Esophagus (tissue), 2 donors: Measurements from ENCODE around the gene TP53AIP1. TPM values are rescaled to one million over a fixed set of nuclear protein-coding genes. Genes with fewer than 3 reads are reported as not detected.

Experiments
- H3K27ac ChIP-seq, 2 donors: one replicate each; pipeline ENCODE4 v1.5.1; 2013; ENCODE audit warnings: low read depth in 2 of 2, mild to moderate bottlenecking in 2 of 2, inconsistent platforms in 1 of 2, low read length in 1 of 2, moderate library complexity in 1 of 2
- H3K27me3 ChIP-seq, 2 donors: one replicate each; pipeline ENCODE4 v1.6.1; 2013; ENCODE audit warnings: low read length in 2 of 2, control low read depth in 1 of 2, mild to moderate bottlenecking in 1 of 2; ENCODE audit not compliant: insufficient read depth in 2 of 2, control insufficient read depth in 1 of 2
- H3K36me3 ChIP-seq, 2 donors: one replicate each; pipeline ENCODE4 v1.6.1; 2013; ENCODE audit warnings: low read length in 1 of 2; ENCODE audit not compliant: control insufficient read depth in 2 of 2, insufficient read depth in 2 of 2
- H3K4me1 ChIP-seq, 2 donors: one replicate each; pipeline ENCODE4 v1.6.1; 2013; ENCODE audit warnings: low read length in 1 of 2; ENCODE audit not compliant: control insufficient read depth in 2 of 2, insufficient read depth in 2 of 2
- H3K4me3 ChIP-seq, 2 donors: one replicate each; pipeline ENCODE4 v1.5.1; 2013; ENCODE audit warnings: low read length in 2 of 2, mild to moderate bottlenecking in 2 of 2, low read depth in 1 of 2, moderate library complexity in 1 of 2
- H3K9me3 ChIP-seq, 2 donors: one replicate each; pipeline ENCODE4 v1.6.1; 2013; ENCODE audit warnings: mild to moderate bottlenecking in 2 of 2, low read depth in 1 of 2, low read length in 1 of 2, moderate library complexity in 1 of 2; ENCODE audit not compliant: control insufficient read depth in 2 of 2, insufficient read depth in 1 of 2
- WGBS, 2 donors: extraction: QIAGEN DNeasy Blood & Tissue Kit; methylation state at CpG; one replicate each; pipeline ENCODE4 v1.1.7; 2013; 5-methylcytosine and 5-hydroxymethylcytosine counted together
- polyA plus RNA-seq, 2 donors: library from polyadenylated mRNA; stranded (reverse); fragments of 200-250 nt; gene quantifications; one replicate each; pipeline ENCODE4 v1.2.3, GENCODE V29; 2013
- donor health status: healthy with polysubstance abuse.
- donor health status: Bipolar disorder and iron deficiency.

The TP53AIP1 gene
- polyA plus RNA-seq, 2 donors, result 32.8 to 39.4 TPM

DNA sequence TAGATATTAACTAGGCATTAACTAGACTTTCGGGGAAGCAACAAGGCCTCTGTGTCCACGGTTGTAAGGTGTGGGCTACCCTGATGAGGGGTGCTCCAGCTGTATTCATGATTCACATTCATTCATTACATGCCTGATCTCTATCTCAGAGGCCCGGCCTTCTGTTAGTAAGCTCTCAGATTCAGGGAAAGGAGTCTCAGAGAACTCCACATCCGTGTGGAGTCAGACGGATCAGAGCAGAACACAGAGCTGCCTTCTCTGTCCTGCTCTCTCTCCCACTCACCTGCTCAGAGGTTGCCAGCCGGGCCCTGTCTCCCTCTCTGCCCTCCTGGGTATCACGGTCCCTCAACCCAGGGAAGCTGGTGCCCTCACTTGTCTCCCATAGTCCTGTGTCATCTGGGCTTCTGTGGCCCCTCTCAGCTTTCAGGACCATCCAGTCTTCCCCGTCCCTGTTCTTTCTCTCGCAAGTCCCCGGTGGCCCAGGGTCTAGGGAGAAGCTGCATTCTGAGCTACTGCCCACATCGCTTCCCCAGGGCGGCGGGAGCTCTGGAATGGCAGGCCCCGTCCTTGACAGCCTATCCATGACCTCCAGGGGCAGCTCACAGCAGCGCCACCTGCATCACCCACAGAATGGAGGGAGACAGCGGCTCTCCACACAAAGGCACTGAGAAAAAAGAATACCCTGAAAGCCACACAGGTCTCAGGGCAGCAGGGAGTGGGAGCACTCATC, 4.3 kb downstream of the TP53AIP1 start:
- Histone ChIP-seq H3K4me3 (no peak overlapping the region), H3K27ac (no peak overlapping the region), H3K4me1 (peaks cover 3 to 21% of the 10 kb centered on the region in 2 donors), H3K27me3 (no peaks in the 10 kb centered on the region), H3K36me3 (peaks cover 0 to 7% of the 10 kb centered on the region in 2 donors), H3K9me3 (no peaks in the 10 kb centered on the region)
- 75 to 78% methylated on average over 16 of the region's 16 CpGs for WGBS, 2 donors

DNA sequence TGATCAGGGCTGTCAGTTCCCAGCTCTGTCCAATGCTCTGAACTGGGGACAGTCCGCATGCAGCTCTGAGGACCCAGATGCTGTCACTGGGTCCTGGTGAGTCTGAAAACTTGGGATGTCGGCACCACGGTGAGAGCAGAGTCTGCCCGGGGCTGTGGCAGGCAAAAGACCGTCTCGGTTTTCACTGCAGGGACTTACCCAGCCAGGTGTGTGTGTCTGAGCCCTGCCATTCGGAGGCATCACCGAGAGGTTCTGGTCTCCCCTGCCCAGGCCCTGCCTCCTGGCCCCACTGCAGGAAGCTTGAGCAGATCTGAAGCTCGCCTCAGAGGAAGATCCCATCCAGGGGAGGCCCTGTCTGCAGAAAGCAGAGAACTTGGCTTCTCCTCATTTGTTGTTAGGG, 5.2 kb downstream of the TP53AIP1 start:
- H3K27ac ChIP-seq, result no peak overlapping the region
- H3K27me3 ChIP-seq, result no peaks in the 10 kb centered on the region
- no peak overlapping the region for H3K4me3 ChIP-seq
- peaks cover 0 to 17% of the 10 kb centered on the region in 2 donors for H3K4me1 ChIP-seq
- 61 to 77% methylated on average over 9 of the region's 9 CpGs for WGBS, 2 donors
- H3K36me3 ChIP-seq, result peaks cover 0 to 7% of the 10 kb centered on the region in 2 donors
- no peaks in the 10 kb centered on the region for H3K9me3 ChIP-seq

- H3K4me3 ChIP-seq, result no peak overlapping the region
- no peak overlapping the region for H3K27ac ChIP-seq
- H3K27me3 ChIP-seq, result no peaks in the 10 kb centered on the region
- H3K4me1 ChIP-seq, result peaks cover 0 to 16% of the 10 kb centered on the region in 2 donors
- H3K9me3 ChIP-seq, result no peaks in the 10 kb centered on the region
- peaks cover 0 to 7% of the 10 kb centered on the region in 2 donors for H3K36me3 ChIP-seq
- 71 to 76% methylated on average over 16 of the region's 16 CpGs for WGBS, 2 donors
Observed at GRCh38 chr11:128936606-128937251, 5.9 kb downstream of the TP53AIP1 start.

- Histone ChIP-seq H3K4me1 (peaks cover 0 to 8% of the 10 kb centered on the region in 2 donors), H3K36me3 (peaks cover 0 to 7% of the 10 kb centered on the region in 2 donors), H3K4me3 (no peak overlapping the region), H3K27ac (no peak overlapping the region), H3K9me3 (peaks cover 0 to 4% of the 10 kb centered on the region in 2 donors), H3K27me3 (no peaks in the 10 kb centered on the region)
- WGBS, 2 donors, result 83% methylated on average over 10 of the region's 10 CpGs
Observed at GRCh38 chr11:128934926-128935325, 7.7 kb downstream of the TP53AIP1 start.

- 94% methylated on average over 7 of the region's 7 CpGs for WGBS, 2 donors
- H3K9me3 ChIP-seq, result peaks cover 0 to 4% of the 10 kb centered on the region in 2 donors
Observed at GRCh38 chr11:128934351-128934750, 8.3 kb downstream of the TP53AIP1 start.

DNA sequence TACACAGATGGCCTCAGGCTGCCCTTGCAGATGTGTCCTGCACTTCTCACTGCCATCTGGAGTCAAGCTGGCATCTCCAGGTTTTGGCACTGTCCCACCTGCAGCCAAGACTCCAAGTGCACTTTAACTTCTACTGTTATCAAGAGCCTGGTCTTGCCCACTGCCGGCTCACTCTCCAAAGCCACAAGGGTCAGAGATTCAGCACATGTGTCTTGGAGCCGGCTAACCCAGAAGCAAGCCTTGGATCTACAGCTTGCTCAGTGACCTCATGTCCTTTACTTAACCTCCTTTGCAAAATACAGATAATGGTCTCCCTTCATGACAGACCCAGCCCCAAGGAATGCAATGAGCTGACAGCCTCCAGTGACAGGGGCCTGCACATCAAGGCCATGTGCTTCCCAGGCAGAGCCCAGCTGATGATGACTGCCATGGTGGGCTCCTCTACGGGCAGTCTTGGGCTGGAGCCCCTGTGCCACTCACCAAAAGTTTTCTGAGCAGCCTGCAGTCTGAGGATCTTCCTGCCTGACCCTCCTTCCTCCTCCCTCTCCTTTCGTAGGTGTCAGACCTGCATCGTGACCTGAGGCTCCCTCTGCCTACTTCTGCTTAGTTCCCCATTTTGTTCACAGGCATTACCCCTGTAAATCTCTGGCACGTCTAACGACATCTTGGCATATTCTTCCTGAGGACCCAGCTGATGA, 9.0 kb downstream of the TP53AIP1 start:
- peaks cover 0 to 4% of the 10 kb centered on the region in 2 donors for H3K9me3 ChIP-seq
- H3K4me3 ChIP-seq, result no peak overlapping the region
- H3K27me3 ChIP-seq, result no peaks in the 10 kb centered on the region
- 69 to 82% methylated on average over 7 of the region's 7 CpGs for WGBS, 2 donors
- H3K4me1 ChIP-seq, result peaks cover 0 to 2% of the 10 kb centered on the region in 2 donors
- H3K27ac ChIP-seq, result no peak overlapping the region
- H3K36me3 ChIP-seq, result peaks cover 0 to 7% of the 10 kb centered on the region in 2 donors

More at GRCh38 chr11:128934351-128934750, 8.3 kb downstream of the TP53AIP1 start:
- Histone ChIP-seq H3K36me3 (peaks cover 0 to 7% of the 10 kb centered on the region in 2 donors), H3K4me1 (peaks cover 0 to 6% of the 10 kb centered on the region in 2 donors), H3K27ac (no peak overlapping the region), H3K4me3 (no peak overlapping the region), H3K27me3 (no peaks in the 10 kb centered on the region)

GRCh38 chr11:128931668-128932067, 11.0 kb downstream of the TP53AIP1 start:
- H3K4me3 ChIP-seq, result no peak overlapping the region
- 64 to 78% methylated on average over 6 of the region's 6 CpGs for WGBS, 2 donors
- H3K27ac ChIP-seq, result no peak overlapping the region
- peaks cover 0 to 4% of the 10 kb centered on the region in 2 donors for H3K9me3 ChIP-seq
- H3K4me1 ChIP-seq, result no peaks in the 10 kb centered on the region
- H3K36me3 ChIP-seq, result peaks cover 0 to 3% of the 10 kb centered on the region in 2 donors
- no peaks in the 10 kb centered on the region for H3K27me3 ChIP-seq

DNA sequence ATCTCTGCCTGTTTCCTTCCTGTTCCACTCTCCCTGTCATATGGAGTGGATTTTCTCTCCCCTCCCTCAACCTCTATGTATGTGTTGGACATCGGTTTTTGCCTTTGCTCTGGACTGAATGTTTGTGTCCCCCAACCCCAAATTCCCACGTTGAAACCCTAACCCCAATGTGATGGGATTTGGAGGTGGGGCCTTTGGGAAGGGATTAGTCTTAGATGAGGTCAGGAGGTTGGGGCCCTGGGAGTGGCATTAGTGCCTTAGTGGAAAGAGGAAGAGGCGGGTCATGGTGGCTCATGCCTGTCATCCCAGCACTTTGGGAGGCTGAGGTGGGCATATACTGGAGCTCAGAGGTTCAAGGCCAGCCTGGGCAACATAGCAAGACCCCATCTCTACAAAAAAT, 11.6 kb downstream of the TP53AIP1 start:
- H3K4me1 ChIP-seq, result no peaks in the 10 kb centered on the region
- H3K27ac ChIP-seq, result no peak overlapping the region
- H3K36me3 ChIP-seq, result peaks cover 0 to 2% of the 10 kb centered on the region in 2 donors
- no peaks in the 10 kb centered on the region for H3K27me3 ChIP-seq
- H3K4me3 ChIP-seq, result no peak overlapping the region
- WGBS, 2 donors, result 74 to 82% methylated on average over 3 of the region's 3 CpGs
- peaks cover 0 to 4% of the 10 kb centered on the region in 2 donors for H3K9me3 ChIP-seq

DNA sequence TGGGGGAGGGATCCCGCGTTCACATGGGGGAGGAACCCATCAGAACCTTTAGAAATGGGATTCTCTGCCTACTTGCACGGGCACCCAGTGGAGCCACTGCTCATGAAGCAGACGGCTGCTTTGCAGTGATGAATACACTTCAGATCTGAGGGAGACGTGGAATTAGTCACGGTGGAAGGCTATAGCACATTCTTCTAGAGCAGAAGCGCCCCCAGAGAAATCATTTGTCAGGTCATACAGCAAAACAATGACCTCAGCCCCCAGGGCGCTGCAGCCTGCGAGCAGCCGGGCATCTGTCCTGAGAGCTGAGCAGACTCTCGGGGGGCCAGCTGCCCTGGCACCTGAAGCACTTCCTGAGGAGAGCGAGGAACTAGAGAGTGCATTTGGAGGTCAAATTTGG, 12.7 kb downstream of the TP53AIP1 start:
- Histone ChIP-seq H3K27ac (no peak overlapping the region), H3K27me3 (no peaks in the 10 kb centered on the region), H3K4me3 (no peak overlapping the region), H3K9me3 (peaks cover 0 to 4% of the 10 kb centered on the region in 2 donors), H3K4me1 (no peaks in the 10 kb centered on the region), H3K36me3 (peaks cover 0 to 2% of the 10 kb centered on the region in 2 donors)
- WGBS, 2 donors, result 50 to 58% methylated on average over 12 of the region's 12 CpGs
